OCI-LY1 (cell line): ENCODE results near the gene ITIH4.

Experiments used
- EZH2 ChIP-seq: fragments of 200-600 bp; sonication (generic), shearing (Covaris generic); IDR thresholded peaks from 2 replicates; pipeline ENCODE4 v1.8.0; 2017; ENCODE audit warnings: borderline replicate concordance, mixed run types, mild to moderate bottlenecking, antibody characterized with exemption, low read length, moderate library complexity, mixed read lengths
- TF ChIP-seq, protein P1 (sequence below): fragments of 200-600 bp; sonication (generic), shearing (Covaris generic); IDR thresholded peaks from 2 replicates; pipeline ENCODE4 v1.5.1; 2017; ENCODE audit warnings: mild to moderate bottlenecking, antibody characterized with exemption, low read length, moderate library complexity, mixed read lengths

DNA sequence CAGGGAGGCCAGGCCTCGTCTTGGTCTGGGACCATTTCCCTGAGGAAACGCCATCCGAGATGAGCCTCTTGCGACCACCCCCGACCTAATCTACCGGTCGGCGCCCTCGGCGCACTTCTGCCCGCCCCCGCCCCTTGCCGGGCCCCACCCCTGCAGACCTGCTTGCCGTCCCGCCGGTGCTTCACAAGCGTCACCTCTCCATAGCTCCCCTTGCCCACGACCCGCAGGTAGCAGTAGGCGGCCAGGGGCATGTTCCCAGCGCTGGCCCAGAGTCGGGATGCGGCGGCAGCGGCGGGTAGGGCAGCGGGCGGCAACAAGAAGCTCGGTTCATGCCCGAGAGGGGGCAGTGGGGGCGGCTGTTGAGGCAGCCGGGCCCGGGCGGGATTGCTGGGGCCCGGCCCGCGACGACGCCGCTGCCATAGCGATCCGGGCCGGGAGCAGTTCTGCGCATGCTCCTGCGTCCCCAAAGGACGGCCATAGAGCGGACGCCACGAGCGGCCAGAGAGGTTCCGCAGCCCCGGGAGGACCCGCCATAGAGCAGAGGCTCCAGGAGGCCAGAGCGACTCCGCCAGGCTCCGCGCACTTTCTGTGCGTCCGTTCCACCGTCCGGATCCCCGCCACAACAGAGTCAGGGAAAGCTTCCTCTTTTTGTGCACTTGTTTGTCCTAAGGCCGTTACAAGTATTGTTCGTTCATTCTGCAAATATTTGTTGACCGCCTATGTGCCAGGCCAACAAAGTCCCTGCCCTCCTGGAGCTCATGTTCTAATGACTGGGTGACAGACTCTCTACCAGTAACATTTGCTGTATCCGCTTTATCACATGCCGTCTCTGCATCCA, 59.8 kb downstream of the ITIH4 start, which contains the start of gene NEK4:
- no peak for TF ChIP-seq EZH2
- TF ChIP-seq, protein P1, sequence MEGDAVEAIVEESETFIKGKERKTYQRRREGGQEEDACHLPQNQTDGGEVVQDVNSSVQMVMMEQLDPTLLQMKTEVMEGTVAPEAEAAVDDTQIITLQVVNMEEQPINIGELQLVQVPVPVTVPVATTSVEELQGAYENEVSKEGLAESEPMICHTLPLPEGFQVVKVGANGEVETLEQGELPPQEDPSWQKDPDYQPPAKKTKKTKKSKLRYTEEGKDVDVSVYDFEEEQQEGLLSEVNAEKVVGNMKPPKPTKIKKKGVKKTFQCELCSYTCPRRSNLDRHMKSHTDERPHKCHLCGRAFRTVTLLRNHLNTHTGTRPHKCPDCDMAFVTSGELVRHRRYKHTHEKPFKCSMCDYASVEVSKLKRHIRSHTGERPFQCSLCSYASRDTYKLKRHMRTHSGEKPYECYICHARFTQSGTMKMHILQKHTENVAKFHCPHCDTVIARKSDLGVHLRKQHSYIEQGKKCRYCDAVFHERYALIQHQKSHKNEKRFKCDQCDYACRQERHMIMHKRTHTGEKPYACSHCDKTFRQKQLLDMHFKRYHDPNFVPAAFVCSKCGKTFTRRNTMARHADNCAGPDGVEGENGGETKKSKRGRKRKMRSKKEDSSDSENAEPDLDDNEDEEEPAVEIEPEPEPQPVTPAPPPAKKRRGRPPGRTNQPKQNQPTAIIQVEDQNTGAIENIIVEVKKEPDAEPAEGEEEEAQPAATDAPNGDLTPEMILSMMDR: no peak
